Gastroesophageal sphincter (tissue), 4 donors: ENCODE data around the gene DHRS4L2. TPM values are rescaled to one million over a fixed set of nuclear protein-coding genes. Genes with fewer than 3 reads are reported as not detected.
A peak's percentile ranks its signal among the peaks of the same experiment; 100 is the strongest.
"Not testable (repeated sequence)": the region's sequence is repeated elsewhere in the genome, so short reads cannot be mapped to it uniquely, and the experiment has no call there.

Source experiments
- ATAC-seq: fragments of 150-250 bp; one replicate; pipeline ENCODE4 v1.9.1; 2016; ENCODE audit warnings: mild to moderate bottlenecking, moderate library complexity
- H3K27ac ChIP-seq, 4 donors: fragments of 200-600 bp; sonication (generic) in 3 of 4; 1 replicate in 3 of 4; 2 replicates in 1 of 4; pipeline ENCODE4 v1.5.1; 2016 to 2019
- H3K27me3 ChIP-seq: fragments of 200-600 bp; sonication (generic); one replicate; pipeline ENCODE4 v1.5.1; 2019
- H3K36me3 ChIP-seq, 2 donors: fragments of 200-600 bp; sonication (generic); one replicate each; pipeline ENCODE4 v1.5.1; 2019; ENCODE audit warnings: control low read depth in 1 of 2
- H3K4me1 ChIP-seq, 3 donors: fragments of 200-600 bp; sonication (generic); 1 replicate in 2 of 3; 2 replicates in 1 of 3; pipeline ENCODE4 v1.5.1; 2016 to 2019; ENCODE audit warnings: control low read depth in 2 of 3
- H3K4me3 ChIP-seq, 2 donors: fragments of 200-600 bp; sonication (generic); one replicate each; pipeline ENCODE4 v1.5.1; 2019; ENCODE audit warnings: mild to moderate bottlenecking in 1 of 2, moderate library complexity in 1 of 2
- H3K9me3 ChIP-seq, 3 donors: fragments of 200-600 bp; sonication (generic); one replicate each; pipeline ENCODE4 v1.5.1; 2017 to 2019; ENCODE audit warnings: control low read depth in 2 of 3
- EP300 ChIP-seq: sonication (generic); formaldehyde crosslinking; IDR thresholded peaks from one replicate; pipeline ENCODE4 v1.6.1; 2017; ENCODE audit warnings: antibody characterized with exemption, mild to moderate bottlenecking
- POLR2A ChIP-seq, 2 donors: fragments of 450-650 bp; IDR thresholded peaks; one replicate each; pipeline ENCODE4 v1.6.1; 2017; ENCODE audit warnings: antibody characterized with exemption in 2 of 2, mild to moderate bottlenecking in 2 of 2, moderate library complexity in 1 of 2
- POLR2AphosphoS5 ChIP-seq: sonication (generic); formaldehyde crosslinking; IDR thresholded peaks from one replicate; pipeline ENCODE4 v1.6.1; 2017; ENCODE audit warnings: antibody characterized with exemption
- WGBS, 2 donors: methylation state at CpG; one replicate each; pipeline ENCODE4 v1.1.5; 2018; ENCODE audit warnings: low coverage in 1 of 2; 5-methylcytosine and 5-hydroxymethylcytosine counted together
- total RNA-seq, 4 donors: library from RNA; depleted of rRNA; stranded (reverse); fragments of >200 nt; gene quantifications; one replicate each; pipeline ENCODE4 v1.1.0, GENCODE V29; 2016
- TF ChIP-seq, protein P1 (sequence below), 4 experiments: fragments of 200-600 bp in 2 of 4; fragments of 450-650 bp in 2 of 4; sonication (generic) in 1 of 4; IDR thresholded peaks; one replicate each; pipeline ENCODE4 v1.5.1; 2017 to 2019; ENCODE audit warnings: antibody characterized with exemption in 4 of 4, mild to moderate bottlenecking in 2 of 4, moderate library complexity in 2 of 4

Gene DHRS4L2
- total RNA-seq, 4 donors from 2014 or later, result 5.9 to 25.3 (median 16.7) TPM

DNA sequence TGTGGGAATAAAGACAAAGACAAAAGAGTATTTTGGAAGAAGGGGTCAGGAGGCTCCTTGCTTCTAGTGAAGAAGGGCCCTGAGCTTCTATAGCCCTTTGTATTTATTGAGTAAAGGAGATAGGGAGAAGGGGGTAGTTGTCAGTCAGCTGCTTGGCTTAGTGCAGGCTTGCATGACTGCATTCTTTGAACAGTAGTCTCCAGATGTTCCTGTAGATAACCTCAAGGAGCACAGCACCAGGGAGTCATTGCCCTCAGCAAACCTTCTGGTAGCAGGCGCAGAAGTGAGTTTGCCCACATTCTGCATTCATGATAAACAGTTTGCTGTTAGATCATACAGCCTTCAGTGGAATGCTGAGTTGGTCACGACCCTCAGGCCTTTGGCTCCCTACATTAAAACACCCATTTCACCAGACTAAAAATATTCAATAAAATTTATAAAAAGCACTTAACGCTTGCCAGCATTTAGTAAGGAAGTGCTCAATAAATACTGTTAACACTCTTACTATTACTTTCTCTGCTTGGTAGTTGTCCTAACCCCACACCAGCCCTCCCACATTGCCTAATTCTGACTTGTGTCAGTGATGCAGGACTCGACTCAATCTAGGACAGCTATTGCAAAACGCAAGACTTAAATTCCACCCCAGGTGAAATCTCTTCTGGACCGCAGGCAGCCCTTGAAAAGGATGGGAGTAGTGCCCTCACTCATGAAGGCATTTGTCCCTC, 38.2 kb upstream of the DHRS4L2 start:
- no peaks in the 10 kb centered on the region for H3K27me3 ChIP-seq
- H3K4me3 ChIP-seq, result no peak overlapping the region
- peaks cover 0 to 32% (median 0%) of the 10 kb centered on the region in 3 donors for H3K4me1 ChIP-seq
- ATAC-seq, result no peak
- no peaks in the 10 kb centered on the region for H3K9me3 ChIP-seq
- H3K36me3 ChIP-seq, result peaks cover 0 to under 1% of the 10 kb centered on the region in 2 donors
- WGBS, 2 donors, result 96 to 97% methylated on average over 4 to 6 of the region's 6 CpGs
- TF ChIP-seq POLR2A (IDR thresholded peaks at IDR 0.05) (no peak), EP300 (no peak), POLR2AphosphoS5 (no peak)
- TF ChIP-seq, protein P1, sequence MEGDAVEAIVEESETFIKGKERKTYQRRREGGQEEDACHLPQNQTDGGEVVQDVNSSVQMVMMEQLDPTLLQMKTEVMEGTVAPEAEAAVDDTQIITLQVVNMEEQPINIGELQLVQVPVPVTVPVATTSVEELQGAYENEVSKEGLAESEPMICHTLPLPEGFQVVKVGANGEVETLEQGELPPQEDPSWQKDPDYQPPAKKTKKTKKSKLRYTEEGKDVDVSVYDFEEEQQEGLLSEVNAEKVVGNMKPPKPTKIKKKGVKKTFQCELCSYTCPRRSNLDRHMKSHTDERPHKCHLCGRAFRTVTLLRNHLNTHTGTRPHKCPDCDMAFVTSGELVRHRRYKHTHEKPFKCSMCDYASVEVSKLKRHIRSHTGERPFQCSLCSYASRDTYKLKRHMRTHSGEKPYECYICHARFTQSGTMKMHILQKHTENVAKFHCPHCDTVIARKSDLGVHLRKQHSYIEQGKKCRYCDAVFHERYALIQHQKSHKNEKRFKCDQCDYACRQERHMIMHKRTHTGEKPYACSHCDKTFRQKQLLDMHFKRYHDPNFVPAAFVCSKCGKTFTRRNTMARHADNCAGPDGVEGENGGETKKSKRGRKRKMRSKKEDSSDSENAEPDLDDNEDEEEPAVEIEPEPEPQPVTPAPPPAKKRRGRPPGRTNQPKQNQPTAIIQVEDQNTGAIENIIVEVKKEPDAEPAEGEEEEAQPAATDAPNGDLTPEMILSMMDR (IDR thresholded peaks at IDR 0.05), result no peak
- no peak overlapping the region for H3K27ac ChIP-seq

DNA sequence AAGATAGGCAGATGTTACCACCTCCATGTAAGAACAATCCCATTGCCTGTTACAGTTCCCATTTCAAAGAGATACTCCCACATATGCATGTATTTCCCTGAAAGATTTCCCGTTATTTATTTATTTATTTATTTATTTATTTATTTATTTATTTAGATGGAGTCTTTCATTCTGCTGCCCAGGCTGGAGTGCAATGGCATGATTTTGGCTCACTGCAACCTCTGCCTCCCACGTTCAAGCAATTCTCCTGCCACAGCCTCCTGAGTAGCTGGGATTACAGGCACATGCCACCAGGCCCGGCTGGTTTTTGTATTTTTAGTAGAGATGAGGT, 37.6 kb upstream of the DHRS4L2 start:
- H3K27me3 ChIP-seq, H3K36me3 ChIP-seq, H3K27ac ChIP-seq, ATAC-seq, H3K4me3 ChIP-seq, H3K9me3 ChIP-seq: not testable (repeated sequence)
- WGBS, 2 donors, result 88 to 91% methylated on average over 1 to 3 of the region's 3 CpGs
- peaks cover 0 to 32% (median 0%) of the 10 kb centered on the region in 3 donors for H3K4me1 ChIP-seq

DNA sequence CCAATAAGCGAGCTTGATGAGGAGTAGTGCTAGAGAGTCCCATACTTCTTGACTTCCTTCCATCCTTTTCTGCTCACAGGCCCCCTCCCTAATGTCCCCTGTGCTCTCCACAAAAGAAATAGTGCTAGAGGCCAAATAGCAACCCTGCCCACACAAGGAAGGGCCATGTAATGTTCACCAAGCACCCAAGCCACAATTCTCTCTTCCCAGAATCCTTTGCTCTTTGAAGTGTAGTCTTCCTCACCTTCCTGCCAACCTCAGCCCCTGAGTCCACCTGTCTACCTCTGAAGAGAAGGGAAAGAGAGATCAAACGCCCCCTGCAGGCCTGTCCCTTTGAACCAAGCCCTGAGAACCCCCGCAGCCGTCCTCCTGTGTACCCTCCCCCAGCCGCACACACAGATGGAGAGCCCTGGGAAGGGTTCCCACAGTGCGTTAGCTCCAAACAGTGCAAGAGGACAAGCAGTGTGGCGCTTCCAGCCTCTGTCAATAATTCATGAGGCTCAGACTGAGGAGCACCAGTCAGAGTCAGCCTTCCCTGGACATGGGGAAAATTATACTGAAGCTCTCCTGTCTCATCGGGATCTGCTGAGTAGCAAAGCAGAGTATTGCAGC, 37.0 kb upstream of the DHRS4L2 start:
- H3K36me3 ChIP-seq, result peaks cover 0 to 10% of the 10 kb centered on the region in 2 donors
- no peaks in the 10 kb centered on the region for H3K9me3 ChIP-seq
- H3K4me1 ChIP-seq, result peaks cover 0 to 32% (median 0%) of the 10 kb centered on the region in 3 donors
- ATAC-seq, result no peak
- 47 to 70% methylated on average over 2 to 7 of the region's 8 CpGs for WGBS, 2 donors
- H3K27ac ChIP-seq, result no peak overlapping the region
- H3K27me3 ChIP-seq, result no peaks in the 10 kb centered on the region
- H3K4me3 ChIP-seq, result no peak overlapping the region
- TF ChIP-seq, protein P1 (IDR thresholded peaks at IDR 0.05), result no peak
- TF ChIP-seq POLR2AphosphoS5 (no peak), POLR2A (IDR thresholded peaks at IDR 0.05) (no peak), EP300 (no peak)

DNA sequence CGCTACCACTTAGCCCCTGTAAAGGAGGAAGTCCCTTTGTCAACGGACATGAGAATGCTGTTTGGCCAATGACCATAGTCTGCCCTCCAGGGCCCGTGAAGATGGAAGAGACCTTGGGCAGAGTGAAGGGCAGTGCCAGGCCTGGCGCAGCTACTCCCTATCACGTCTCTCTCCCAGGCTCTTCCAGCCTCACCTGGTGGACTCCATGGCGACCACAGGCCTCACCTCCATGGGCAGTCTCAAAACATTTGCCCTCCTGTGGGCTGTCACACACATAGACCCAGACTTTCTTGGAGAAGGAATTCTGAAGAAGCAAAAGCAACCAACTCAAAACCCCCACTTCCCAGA, 35.6 kb upstream of the DHRS4L2 start:
- Histone ChIP-seq H3K4me1 (peaks cover 0 to 32% (median 0%) of the 10 kb centered on the region in 3 donors), H3K36me3 (peaks cover 0 to 17% of the 10 kb centered on the region in 2 donors), H3K4me3 (peak overlapping the region; percentile 79 to 91), H3K27ac (peak overlapping the region in 3 of 4 donors; percentile 87 to 89 (median 88))
- not testable (repeated sequence) for H3K27me3 ChIP-seq, ATAC-seq, H3K9me3 ChIP-seq
- WGBS, 2 donors, result 40% methylated on average over 1 of the region's 6 CpGs; no CpG with 5 or more reads in 1 of the 2 donors

DNA sequence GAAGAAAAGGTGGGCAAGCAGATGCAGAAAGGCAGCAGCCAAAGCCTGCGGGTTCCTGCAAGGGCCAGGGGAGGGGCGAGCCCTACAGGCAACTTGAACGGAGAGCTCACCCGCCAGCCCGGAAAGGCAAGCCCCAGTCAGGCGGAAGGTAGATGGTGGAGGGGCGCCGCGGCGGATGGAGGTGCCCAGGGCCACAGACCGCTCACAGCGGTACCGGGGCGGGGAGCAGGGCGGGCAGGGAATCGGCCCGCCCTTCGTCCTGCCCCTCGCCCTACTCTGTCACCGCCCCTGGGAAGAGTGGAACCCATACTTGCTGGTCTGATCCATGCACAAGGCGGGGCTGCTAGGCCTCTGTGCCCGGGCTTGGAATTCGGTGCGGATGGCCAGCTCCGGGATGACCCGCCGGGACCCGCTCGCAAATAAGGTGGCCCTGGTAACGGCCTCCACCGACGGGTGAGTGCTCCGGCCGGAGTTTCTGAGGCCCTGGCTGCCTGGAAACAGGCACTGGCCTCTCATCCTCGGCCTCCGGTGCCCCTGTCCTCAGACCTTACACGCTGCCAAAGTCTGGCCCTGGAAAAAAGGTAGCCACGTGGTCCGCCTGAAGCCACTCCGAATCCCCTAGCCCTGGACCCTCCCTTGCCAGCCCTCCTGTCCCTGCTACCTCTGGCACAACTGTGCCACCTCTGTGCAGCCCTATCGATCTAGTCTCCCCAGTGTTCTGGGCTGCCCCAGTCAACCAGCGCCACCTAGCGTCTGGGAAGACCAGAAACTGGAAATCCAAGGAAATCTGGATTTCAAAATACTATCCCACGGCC, 35.1 kb upstream of the DHRS4L2 start, which contains the start of gene DHRS4:
TSS of gene DHRS4 (plus strand) at position 307 of the 815 bp plus-strand sequence. CDS start at position 326, 19 bp downstream.
- Histone ChIP-seq H3K4me1 (peaks cover 0 to 32% (median 0%) of the 10 kb centered on the region in 3 donors), H3K4me3 (peak within 1 kb of the TSS; percentile 79 to 91), H3K27me3 (no peaks in the 10 kb centered on the region), H3K9me3 (no peaks in the 10 kb centered on the region), H3K36me3 (peaks cover 0 to 17% of the 10 kb centered on the region in 2 donors), H3K27ac (peak within 1 kb of the TSS; percentile 73 to 89 (median 88))
- TF ChIP-seq POLR2AphosphoS5 (no peak), EP300 (no peak), POLR2A (IDR thresholded peaks at IDR 0.05) (peak in 1 of 2 donors; percentile 13)
- TF ChIP-seq, protein P1 (IDR thresholded peaks at IDR 0.05), result peak; percentile 75 to 95 (median 84)
- WGBS, 2 donors, result 0% methylated on average over 4 to 14 of the region's 44 CpGs
- ATAC-seq, result peak; percentile 98

DNA sequence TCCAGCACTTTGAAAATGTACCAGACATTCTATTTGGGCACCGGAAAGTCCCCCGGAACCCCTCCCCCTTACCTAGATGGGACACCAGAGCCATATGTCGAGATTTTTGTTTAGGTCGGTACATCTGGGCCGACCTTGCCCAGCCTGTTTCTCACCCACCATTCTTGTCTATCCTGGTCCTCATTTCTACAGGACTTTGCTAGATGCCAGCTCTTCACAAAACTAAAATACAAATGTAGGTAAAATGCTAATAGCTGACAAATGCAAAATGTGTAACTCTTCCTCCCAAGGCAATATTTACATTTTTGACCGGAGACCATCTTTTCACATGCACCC, 34.5 kb upstream of the DHRS4L2 start:
- 10 to 12% methylated on average over 4 to 6 of the region's 6 CpGs for WGBS, 2 donors
- H3K4me1 ChIP-seq, result peaks cover 0 to 32% (median 0%) of the 10 kb centered on the region in 3 donors
- H3K9me3 ChIP-seq, H3K27me3 ChIP-seq, ATAC-seq: not testable (repeated sequence)
- H3K4me3 ChIP-seq, result peak overlapping the region; percentile 79 to 91
- peak overlapping the region; percentile 73 to 89 (median 88) for H3K27ac ChIP-seq
- H3K36me3 ChIP-seq, result peaks cover 0 to 17% of the 10 kb centered on the region in 2 donors

DNA sequence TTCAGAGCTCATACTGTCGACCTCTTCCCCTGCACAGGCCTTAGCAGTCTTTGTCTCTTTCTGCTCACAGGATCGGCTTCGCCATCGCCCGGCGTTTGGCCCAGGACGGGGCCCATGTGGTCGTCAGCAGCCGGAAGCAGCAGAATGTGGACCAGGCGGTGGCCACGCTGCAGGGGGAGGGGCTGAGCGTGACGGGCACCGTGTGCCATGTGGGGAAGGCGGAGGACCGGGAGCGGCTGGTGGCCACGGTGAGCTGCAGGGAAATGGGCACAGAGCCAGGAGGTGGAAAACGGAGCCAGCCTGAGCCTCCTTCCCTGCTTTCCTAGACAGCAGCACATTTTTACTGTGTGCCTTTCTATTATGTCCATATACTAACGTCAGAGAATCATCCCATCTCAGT, 33.8 kb upstream of the DHRS4L2 start:
- Histone ChIP-seq H3K4me1 (peaks cover 0 to 32% (median 0%) of the 10 kb centered on the region in 3 donors), H3K36me3 (peaks cover 0 to 17% of the 10 kb centered on the region in 2 donors)
- not testable (repeated sequence) for H3K27me3 ChIP-seq, H3K27ac ChIP-seq, ATAC-seq, H3K4me3 ChIP-seq, H3K9me3 ChIP-seq
- 58% methylated on average over 5 of the region's 20 CpGs; no CpG with 5 or more reads in 1 of the 2 donors for WGBS, 2 donors

DNA sequence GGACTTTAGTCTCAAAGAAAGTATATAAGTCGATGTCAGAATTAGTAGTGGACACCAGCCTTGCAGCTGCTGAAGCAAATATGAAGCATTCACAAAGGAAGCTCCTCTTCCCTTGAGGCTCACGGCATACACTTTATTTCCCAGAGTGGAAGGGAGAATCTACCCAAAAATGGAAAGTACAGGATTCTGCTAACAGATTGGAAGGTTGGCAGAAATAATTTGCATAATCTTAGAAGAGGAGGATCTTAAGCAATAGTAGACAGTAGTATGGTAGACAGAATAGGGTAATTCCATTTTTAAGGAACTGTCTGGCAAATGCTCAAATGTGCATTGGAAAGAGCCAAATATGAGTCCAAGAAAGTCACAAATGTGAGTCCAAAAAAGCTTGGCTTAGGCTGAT, 32.9 kb upstream of the DHRS4L2 start:
- ATAC-seq, H3K9me3 ChIP-seq, H3K27me3 ChIP-seq, H3K4me3 ChIP-seq, H3K27ac ChIP-seq: not testable (repeated sequence)
- WGBS, 2 donors, result 69% methylated on average over 2 of the region's 2 CpGs; no CpG with 5 or more reads in 1 of the 2 donors
- Histone ChIP-seq H3K4me1 (peaks cover 0 to 32% (median 0%) of the 10 kb centered on the region in 3 donors), H3K36me3 (peaks cover 0 to 17% of the 10 kb centered on the region in 2 donors)
